GM21515 (cell line): Measurements from ENCODE around the gene MIR17HG.

ENCODE experiments used
- ATAC-seq: cut with Tn5 transposase; IDR thresholded peaks from one replicate; pipeline ENCODE4 v1.9.1; 2021; ENCODE audit not compliant: unreplicated experiment

Gene MIR17HG

DNA sequence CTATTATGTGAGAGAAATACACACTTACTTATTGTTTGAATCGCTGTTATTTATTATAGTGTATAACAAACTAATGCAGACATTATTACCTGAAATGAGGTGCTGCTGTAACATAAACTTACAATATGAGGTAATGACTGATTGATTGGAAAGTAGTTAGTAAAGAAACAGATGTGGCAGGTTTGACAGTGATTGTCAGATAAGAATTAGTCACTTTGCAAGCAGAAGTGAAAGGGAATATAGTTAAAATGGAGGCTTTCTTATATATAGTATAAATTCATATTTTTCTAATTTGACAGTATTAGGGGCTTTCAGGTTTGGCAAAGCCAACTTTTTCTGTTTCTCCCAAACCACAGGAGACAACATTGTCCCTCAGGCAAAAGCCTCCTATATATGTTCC, 20.6 kb downstream of the MIR17HG start:
- ATAC-seq = no peak

DNA sequence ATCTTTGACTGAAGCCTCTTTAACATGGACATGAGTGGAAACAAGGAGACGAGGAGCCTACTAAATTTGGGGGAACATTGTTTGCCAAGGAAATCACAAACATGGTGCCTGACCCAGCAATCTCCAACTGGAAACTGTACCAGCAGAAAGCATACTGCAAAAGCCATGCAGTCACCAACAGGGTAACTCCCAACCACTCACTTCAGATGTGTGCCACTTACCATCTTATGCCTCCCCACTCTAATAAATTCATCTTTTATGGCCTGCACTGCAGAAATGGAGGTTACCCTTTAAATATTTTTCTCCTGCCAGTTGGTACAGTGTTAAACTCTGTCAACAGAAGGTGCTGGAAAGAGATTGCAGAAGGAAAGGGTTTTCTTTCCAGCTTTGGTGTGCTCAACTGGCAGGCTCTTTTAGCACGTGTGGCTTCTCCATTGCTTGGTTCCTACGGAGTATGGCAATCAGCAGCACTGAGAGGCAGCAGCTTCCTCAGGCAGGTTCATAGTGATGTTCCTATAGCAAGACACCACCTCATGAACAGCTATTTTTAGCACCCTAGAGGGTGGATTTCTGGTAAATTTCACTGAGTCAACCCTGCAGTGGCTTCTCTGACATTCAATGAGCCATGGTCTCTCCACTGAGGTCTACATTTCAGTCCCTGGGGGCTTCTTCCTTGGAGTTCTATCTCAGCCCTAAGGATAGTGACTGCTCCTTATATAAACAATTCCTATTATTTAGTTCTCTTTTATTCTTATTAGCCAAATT, 21.4 kb downstream of the MIR17HG start:
- ATAC-seq = no peak

DNA sequence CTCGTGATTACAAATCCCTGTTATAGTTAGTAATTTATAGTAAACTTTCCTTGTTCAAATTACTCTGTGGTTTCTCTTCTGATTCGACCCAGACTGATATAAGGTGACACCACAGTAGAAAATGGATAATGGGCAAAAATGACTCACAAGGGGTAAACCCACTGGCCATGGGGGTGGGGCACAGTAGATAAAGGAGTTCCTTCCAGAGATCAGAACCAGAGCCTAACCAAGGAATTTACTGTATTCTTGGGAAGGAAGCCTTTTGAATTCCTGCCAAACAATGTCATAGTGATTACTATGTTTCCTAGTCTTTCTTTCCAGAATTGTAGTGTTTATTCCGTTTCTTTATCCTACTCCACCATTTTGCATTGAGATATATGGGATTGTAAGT, 21.9 kb downstream of the MIR17HG start:
- ATAC-seq = no peak

DNA sequence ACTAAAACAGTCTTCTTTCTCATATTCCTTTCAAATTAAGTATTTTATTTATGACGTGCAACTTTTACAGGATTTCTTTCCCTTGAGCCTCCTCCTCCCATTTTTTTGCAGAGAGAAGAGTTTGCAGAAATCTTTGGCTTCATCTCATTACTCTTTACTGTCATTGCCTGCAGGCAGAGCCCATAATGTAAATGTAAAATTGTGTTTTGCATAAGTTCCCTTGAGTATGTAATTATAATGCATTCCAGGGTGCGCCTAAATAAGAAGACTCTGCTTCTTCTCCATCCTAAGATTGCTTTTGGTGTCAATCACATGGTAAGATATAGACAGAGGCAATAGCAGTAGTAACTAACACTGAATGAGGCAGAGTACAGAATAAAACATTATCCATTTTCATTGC, 23.0 kb downstream of the MIR17HG start:
- ATAC-seq = no peak

DNA sequence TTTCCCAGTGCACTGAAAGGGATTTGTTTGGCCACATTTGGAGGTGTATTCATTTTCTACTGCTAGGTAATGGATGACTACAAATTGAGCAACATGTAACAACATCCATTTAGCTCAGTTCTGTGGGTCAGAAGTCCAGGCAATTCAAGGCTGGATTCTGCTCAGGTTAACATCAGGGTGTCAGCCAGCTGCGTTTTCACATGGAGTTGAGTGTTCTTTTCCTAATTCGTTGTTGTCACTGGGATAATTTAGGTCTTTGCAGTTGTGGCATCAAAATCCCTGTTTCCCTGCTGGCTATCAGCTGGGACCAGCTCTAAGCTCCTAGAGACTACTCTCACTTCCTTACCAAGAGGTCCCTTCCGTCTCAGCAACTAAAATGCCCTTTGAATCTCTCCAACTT, 25.4 kb downstream of the MIR17HG start:
- ATAC-seq = no peak

DNA sequence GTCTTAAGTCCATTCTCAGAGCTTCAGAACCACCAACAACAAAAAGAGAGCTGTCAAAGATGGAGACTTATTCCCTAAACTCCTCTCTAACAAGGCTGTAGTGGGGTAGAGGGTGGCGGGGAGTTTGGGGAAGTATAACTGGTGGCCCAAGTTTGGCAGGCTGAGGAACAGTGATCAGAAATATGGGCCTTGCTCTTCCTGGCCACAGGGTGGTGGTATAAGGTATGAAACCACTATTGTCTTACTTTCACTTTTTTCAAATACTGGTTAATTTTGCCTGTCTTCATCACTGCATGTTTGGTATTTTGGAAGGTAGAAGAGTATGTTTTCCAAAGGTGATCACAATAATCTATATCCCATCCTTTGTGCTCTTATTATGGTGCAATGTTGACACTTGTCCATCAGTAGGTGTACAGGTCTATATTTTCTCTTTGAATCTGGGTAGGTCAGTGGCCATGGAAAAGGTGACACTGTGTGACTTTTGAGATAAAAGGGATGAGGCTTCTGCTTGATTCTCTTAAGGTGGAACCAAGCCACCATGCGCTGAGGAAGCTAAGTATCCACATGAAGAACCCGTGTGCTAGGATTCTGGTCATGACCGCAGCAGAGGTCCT, 27.7 kb downstream of the MIR17HG start:
- ATAC-seq = peak; percentile 95

DNA sequence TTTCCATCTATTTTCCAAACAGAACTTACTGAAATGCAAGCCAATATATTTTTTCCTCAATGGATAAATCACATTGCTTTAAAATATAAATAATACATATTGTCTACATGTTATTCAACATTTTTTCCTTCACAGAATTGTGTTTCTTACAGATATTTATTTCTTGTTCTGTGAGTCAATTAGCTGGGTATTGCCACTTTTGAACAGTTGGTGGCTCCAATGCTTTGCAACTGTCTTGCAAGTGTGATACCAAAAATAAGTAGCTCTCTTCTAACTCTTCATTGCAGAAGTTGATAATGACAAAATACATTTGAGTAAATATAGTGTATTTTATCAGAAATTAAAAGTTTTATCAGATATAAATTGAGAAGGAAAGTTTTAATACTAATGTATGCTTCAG, 33.9 kb downstream of the MIR17HG start:
- ATAC-seq = no peak

DNA sequence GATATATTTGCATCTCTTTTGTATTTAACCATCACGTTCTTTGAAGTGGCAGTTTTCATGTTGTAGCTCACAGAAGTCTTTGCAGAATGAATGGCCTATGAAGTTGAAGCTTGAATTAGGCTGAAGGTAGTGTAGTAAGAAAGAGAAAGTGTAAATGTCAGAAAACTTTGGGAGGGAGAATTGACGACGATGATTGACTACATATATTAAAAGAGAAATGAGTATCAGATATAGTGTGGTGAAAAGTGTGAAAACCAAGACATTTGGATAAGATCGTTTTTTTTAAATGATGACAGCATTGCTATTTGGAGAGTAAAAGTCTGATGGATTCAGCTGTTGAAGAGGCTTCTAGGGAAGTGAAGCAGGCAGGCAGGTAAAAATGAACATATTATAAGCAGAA, 36.3 kb downstream of the MIR17HG start:
- no peak for ATAC-seq

DNA sequence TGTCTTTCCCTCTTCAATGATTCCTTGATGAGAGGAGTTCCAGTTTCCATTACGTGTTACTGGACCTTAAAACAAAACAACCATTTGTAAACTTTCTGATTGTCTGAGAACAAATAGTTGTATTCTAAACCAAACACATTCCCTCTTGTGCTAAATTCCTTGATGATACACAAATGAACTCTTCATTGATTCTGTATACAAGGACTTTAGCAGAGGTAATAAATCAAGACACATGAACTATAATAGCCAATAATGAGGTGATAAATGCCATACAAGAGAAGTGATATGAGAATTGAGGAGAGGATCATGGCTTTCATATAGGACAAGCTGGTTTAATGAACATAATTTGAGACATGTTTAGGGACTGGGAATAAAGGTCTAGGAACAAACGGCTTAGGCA, 37.4 kb downstream of the MIR17HG start:
- no peak for ATAC-seq

DNA sequence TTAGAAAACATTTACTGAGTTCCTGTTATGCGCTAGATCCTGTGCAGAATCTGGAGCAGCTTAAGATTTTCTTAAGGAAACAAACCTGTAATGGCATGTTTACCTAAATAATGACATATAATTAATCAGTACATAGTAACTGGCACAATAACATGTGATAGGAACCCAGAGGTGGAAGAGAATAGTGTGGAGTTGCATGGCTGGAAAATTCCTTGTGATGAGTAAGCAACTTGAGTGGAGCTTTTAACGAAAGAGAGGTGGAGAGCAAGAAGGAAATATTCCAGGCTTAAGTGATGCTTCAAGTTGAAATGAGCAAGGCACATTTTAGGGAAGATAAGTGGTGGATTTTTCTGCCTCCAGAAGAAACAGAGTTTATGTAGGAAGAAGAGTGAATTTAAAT, 41.7 kb downstream of the MIR17HG start:
- ATAC-seq = no peak

DNA sequence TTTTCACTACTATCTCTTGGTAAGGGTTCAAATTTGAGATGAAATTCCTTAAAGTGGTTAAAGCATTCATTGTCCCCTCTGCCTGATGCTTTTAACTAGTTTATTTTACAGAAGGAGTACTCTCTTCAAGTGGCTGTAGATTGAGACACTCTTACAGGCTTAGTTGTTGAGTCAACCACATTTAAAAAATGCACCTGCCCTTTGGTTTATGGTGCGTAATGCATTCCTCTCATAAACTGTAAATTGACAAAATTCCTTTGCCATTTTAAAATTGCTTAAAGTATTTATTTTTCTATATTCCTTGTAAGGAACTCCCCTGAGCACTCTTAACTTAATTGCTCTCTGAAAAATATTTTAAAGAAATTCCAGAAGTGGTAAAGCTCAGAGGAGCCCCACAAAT, 50.1 kb downstream of the MIR17HG start:
- no peak for ATAC-seq

DNA sequence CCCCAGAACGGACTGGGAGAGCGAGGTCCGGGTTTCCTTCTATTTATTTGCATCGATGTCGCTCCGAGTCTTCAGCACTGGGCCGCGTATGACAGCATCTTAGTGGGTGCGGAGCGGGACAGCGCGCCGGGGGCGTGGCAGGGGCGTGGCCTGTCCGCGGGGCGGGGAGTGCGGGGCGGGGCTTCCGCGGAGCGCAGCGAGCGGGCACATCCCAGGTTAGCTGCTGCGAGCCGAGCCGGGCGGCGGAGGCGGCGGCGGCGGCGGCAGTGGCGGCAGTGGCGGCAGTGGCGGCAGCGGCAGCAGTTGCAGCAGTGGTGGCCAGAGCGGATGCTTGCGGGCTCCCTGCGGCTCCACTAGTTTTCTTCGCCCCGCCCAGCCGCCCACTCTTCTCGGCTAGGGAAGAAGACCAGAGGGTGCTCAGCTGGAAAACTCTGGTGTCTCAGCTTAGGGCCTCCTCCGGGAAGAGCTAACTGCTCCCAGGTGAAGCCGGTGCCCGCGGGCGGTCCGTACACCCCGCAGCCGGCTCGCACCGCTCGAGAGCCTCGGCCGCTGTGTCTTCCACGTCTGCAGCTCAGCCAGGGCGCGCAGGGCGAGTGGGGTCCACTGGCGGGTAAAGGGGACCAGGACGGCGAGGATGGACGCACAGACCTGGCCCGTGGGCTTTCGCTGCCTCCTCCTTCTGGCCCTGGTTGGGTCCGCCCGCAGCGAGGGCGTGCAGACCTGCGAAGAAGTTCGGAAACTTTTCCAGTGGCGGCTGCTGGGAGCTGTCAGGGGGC, 51.1 kb downstream of the MIR17HG start, which contains the start of gene GPC5:
TSS of gene GPC5 (plus strand) at position 209 of the 776 bp plus-strand sequence.
- peak; percentile 95 for ATAC-seq

DNA sequence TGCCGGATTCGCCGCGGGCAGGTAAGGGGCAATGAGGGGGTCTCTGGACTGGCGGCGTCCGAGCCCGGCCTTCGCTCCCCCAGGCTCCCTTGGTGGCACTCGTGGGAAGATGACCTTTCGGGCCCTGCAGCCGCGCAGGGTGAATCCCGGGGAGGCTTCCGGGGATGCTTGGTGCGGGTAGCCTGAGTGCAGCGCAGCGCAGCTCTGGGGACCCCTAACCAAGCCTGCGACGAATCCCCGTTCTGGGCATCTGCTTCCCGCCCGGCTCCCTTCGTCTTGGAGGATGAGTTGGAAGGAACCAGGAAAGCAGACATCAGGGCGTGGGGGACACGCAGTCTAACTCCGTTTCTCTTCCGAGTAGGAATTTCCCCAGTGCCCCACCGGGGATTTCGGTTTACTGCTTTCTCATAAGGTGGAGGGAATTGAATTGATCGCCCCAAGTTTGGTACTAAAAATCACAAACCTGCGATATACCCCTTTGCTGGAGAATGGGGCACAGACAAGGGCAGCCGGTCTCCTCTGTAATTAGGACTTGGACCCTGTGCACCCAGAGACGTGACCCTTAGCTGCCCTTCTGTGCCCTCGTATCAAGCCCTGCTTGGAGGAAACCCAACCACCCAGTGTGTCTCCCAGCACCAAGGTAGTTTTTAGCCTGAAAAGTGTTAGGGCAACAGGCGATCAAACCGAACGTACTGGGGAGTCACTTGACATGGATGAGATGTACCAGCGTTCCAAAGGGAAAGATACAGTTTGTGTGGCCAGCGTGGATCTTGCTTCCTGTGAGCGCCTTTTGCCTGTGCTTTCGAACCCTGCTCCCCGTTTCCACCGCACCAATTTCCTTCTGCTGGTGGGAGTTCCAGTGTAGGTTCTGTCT, 51.9 kb downstream of the MIR17HG start:
- peak; percentile 3 for ATAC-seq

DNA sequence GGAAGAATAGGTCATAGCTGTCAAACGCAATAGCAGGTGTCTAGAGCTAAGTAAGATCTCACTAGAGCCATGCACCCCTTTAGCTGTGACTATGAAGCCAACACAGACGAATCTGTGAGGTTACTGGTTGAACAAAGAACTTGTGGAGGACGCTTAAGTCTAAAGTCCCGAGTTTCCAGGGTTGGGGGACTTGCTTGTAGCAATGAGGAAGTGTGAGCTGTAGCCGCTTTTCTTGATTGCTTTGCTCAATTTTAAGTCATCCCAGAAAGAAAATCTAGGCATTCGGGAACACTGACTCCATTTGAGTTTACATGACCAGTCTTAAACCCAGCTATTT, 52.5 kb downstream of the MIR17HG start:
- no peak for ATAC-seq

DNA sequence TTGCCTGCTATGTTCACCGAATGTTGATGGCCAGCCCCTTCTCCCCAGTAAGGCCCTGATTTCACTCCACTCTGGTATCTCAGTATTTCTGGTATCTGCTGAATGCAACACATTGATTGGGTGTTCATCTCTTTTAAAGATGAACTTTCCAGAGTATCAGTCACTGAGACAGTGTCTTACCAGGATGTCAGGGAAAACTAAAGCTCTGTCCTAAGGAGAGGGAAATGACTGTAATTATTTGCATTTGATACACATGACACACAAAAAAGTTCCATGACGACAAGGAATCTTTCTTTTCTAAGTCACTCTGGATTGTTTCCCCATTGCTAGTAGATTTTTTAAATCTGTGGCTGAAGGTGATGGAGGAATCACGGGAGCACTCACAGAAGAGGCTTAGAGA, 53.2 kb downstream of the MIR17HG start:
- ATAC-seq = no peak

DNA sequence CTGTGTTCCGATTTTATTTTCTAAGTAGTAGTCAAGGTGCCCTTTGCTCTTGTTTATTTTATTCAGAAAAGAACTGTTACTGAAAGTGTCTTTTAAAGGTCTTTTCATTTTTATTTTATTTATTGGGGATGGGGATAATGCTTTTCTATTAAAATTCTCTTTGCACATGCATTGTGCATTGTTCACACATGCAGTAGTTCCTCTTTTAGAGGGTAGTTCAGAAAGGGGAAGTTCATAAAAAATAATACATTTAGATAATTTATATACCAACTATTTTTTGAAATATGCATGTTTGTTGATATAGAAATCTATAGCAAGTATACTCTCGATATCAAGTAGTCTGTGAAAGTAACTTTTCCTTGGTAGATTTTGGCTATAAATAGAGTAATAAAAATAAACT, 54.4 kb downstream of the MIR17HG start:
- ATAC-seq = no peak
